Hepatocyte (in vitro differentiated cells): Measurements from ENCODE around the gene SMARCD2.

Experiments
- EZH2phosphoT487 ChIP-seq: fragments of 200-600 bp; sonication (generic); IDR thresholded peaks from one replicate; pipeline ENCODE4 v1.6.1; 2018; ENCODE audit warnings: antibody characterized with exemption, mild to moderate bottlenecking, low read depth, moderate library complexity; ENCODE audit not compliant: unreplicated experiment, severe bottlenecking
- TF ChIP-seq, protein P1 (sequence below): fragments of 200-600 bp; sonication (generic); IDR thresholded peaks from 2 replicates; pipeline ENCODE4 v1.5.1; 2016; ENCODE audit warnings: antibody characterized with exemption, mild to moderate bottlenecking; ENCODE audit not compliant: poor library complexity

GRCh38 chr17:63786971-63787711 lies 55.3 kb downstream of the SMARCD2 start:
- TF ChIP-seq, protein P1, sequence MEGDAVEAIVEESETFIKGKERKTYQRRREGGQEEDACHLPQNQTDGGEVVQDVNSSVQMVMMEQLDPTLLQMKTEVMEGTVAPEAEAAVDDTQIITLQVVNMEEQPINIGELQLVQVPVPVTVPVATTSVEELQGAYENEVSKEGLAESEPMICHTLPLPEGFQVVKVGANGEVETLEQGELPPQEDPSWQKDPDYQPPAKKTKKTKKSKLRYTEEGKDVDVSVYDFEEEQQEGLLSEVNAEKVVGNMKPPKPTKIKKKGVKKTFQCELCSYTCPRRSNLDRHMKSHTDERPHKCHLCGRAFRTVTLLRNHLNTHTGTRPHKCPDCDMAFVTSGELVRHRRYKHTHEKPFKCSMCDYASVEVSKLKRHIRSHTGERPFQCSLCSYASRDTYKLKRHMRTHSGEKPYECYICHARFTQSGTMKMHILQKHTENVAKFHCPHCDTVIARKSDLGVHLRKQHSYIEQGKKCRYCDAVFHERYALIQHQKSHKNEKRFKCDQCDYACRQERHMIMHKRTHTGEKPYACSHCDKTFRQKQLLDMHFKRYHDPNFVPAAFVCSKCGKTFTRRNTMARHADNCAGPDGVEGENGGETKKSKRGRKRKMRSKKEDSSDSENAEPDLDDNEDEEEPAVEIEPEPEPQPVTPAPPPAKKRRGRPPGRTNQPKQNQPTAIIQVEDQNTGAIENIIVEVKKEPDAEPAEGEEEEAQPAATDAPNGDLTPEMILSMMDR, result no peak
- no peak for TF ChIP-seq EZH2phosphoT487
